IMR-90 (cell line): ENCODE results near the gene MAP7. TPM values are rescaled to one million over a fixed set of nuclear protein-coding genes. Genes with fewer than 3 reads are reported as not detected.

ENCODE experiments used
- ATAC-seq: fragments of 200-7000 bp; cut with Tn5 transposase; 2 replicates; pipeline ENCODE4 v1.9.1; 2020; ENCODE audit warnings: low read depth, mild to moderate bottlenecking, moderate library complexity
- BruUV-seq: library from RNA; stranded (reverse); fragments of 400-500 nt; replicated peaks from 2 replicates; lab custom pipeline; 2021; lab: Mats Ljungman, UMichigan
- CTCF ChIA-PET: fragments of 300-600 bp; formaldehyde crosslinking; extraction: SDS; loops from one replicate; lab custom pipeline; 2021; ENCODE audit warnings: antibody characterized with exemption; lab: Yijun Ruan, JAX
- POLR2A ChIA-PET: fragments of 300-600 bp; sonication (Branson Sonifier 250); formaldehyde crosslinking; loops from one replicate; lab custom pipeline; 2022; ENCODE audit warnings: antibody characterized with exemption; ENCODE audit not compliant: unreplicated experiment; lab: Charles Lee
- DNase-seq: peaks from one replicate; pipeline ENCODE4 v3.0.0; 2013
- H2AFZ ChIP-seq: replicated peaks from 2 replicates; pipeline ENCODE3; 2013; ENCODE audit warnings: low read length, mild to moderate bottlenecking; ENCODE audit not compliant: poor library complexity
- H2AK5ac ChIP-seq: 2 replicates; pipeline ENCODE4 v1.6.1; 2013; ENCODE audit warnings: low read depth, low read length, inconsistent platforms
- H2AK9ac ChIP-seq: replicated peaks from 2 replicates; pipeline ENCODE3; 2013; ENCODE audit warnings: mild to moderate bottlenecking, low read depth, low read length, moderate library complexity; ENCODE audit not compliant: poor library complexity
- H2BK120ac ChIP-seq: 2 replicates; pipeline ENCODE4 v1.6.1; 2013; ENCODE audit warnings: low read depth, low read length, inconsistent platforms
- H2BK15ac ChIP-seq: 3 replicates; pipeline ENCODE4 v1.6.1; 2013; ENCODE audit warnings: low read depth, low read length, inconsistent platforms
- H2BK20ac ChIP-seq: 2 replicates; pipeline ENCODE4 v1.6.1; 2013; ENCODE audit warnings: low read depth, mild to moderate bottlenecking, inconsistent platforms, low read length, moderate library complexity
- H2BK5ac ChIP-seq: 2 replicates; pipeline ENCODE4 v1.6.1; 2013; ENCODE audit warnings: mild to moderate bottlenecking, low read depth, low read length, inconsistent platforms; ENCODE audit not compliant: poor library complexity, severe bottlenecking
- H3K14ac ChIP-seq: replicated peaks from 2 replicates; pipeline ENCODE4 v1.6.1; 2013; ENCODE audit warnings: low read depth, low read length, inconsistent platforms
- H3K18ac ChIP-seq: 2 replicates; pipeline ENCODE4 v1.6.1; 2013; ENCODE audit warnings: low read depth, low read length, control low read depth
- H3K23ac ChIP-seq: 2 replicates; pipeline ENCODE4 v1.6.1; 2013; ENCODE audit warnings: low read depth, low read length, inconsistent platforms
- H3K27ac ChIP-seq: 2 replicates; pipeline ENCODE4 v1.5.1; 2013; ENCODE audit warnings: mild to moderate bottlenecking, control low read depth, low read length; ENCODE audit not compliant: insufficient read depth
- H3K27me3 ChIP-seq: 2 replicates; pipeline ENCODE4 v1.6.1; 2013; ENCODE audit warnings: low read length; ENCODE audit not compliant: control insufficient read depth, insufficient read depth
- H3K36me3 ChIP-seq: 2 replicates; pipeline ENCODE4 v1.6.1; 2013; ENCODE audit warnings: low read length, mixed read lengths; ENCODE audit not compliant: control insufficient read depth, insufficient read depth
- H3K4ac ChIP-seq: 2 replicates; pipeline ENCODE4 v1.6.1; 2013; ENCODE audit warnings: low read depth, low read length, inconsistent platforms
- H3K4me1 ChIP-seq: 2 replicates; pipeline ENCODE4 v1.6.1; 2013; ENCODE audit warnings: low read length, mixed read lengths; ENCODE audit not compliant: control insufficient read depth, insufficient read depth
- H3K4me2 ChIP-seq: 2 replicates; pipeline ENCODE4 v1.6.1; 2013; ENCODE audit warnings: low read depth, mild to moderate bottlenecking, control low read depth, low read length, moderate library complexity
- H3K4me3 ChIP-seq: 2 replicates; pipeline ENCODE4 v1.5.1; 2013; ENCODE audit warnings: low read depth, mild to moderate bottlenecking, control low read depth, low read length, moderate library complexity; ENCODE audit not compliant: insufficient read depth
- H3K56ac ChIP-seq: 2 replicates; pipeline ENCODE4 v1.6.1; 2013; ENCODE audit warnings: low read length, inconsistent platforms; ENCODE audit not compliant: insufficient read depth; ENCODE audit errors: extremely low read depth
- H3K79me1 ChIP-seq, 2 experiments: 2 replicates each; pipeline ENCODE4 v1.6.1; 2013; ENCODE audit warnings: low read length in 2 of 2, inconsistent platforms in 1 of 2, low read depth in 1 of 2
- H3K9ac ChIP-seq: 2 replicates; pipeline ENCODE4 v1.6.1; 2013; ENCODE audit warnings: low read depth, low read length, control low read depth
- H3K9me1 ChIP-seq: 2 replicates; pipeline ENCODE4 v1.6.1; 2013; ENCODE audit warnings: low read length, inconsistent platforms; ENCODE audit not compliant: insufficient read depth
- H3K9me3 ChIP-seq: 2 replicates; pipeline ENCODE4 v1.6.1; 2013; ENCODE audit warnings: low read length; ENCODE audit not compliant: control insufficient read depth, insufficient read depth
- H4K20me1 ChIP-seq: 2 replicates; pipeline ENCODE4 v1.6.1; 2013; ENCODE audit warnings: low read length, inconsistent platforms; ENCODE audit not compliant: insufficient read depth
- H4K5ac ChIP-seq: 2 replicates; pipeline ENCODE4 v1.6.1; 2013; ENCODE audit warnings: mild to moderate bottlenecking, low read depth, low read length, control low read depth
- H4K8ac ChIP-seq, 2 experiments: 2 replicates each; pipeline ENCODE4 v1.6.1; 2013; ENCODE audit warnings: low read depth in 2 of 2, low read length in 2 of 2, control low read depth in 1 of 2, inconsistent platforms in 1 of 2
- H4K91ac ChIP-seq: 2 replicates; pipeline ENCODE4 v1.6.1; 2013; ENCODE audit warnings: low read depth, low read length, inconsistent platforms; ENCODE audit not compliant: insufficient read depth
- BHLHE40 ChIP-seq: fragments of 150-350 bp; IDR thresholded peaks from 2 replicates; pipeline ENCODE4 v1.6.1; 2016; ENCODE audit warnings: mild to moderate bottlenecking, low read depth, low read length
- CEBPB ChIP-seq: IDR thresholded peaks from 2 replicates; pipeline ENCODE4 v1.6.1; 2012; ENCODE audit warnings: low read depth, low read length, improper control_type of control experiment
- CTCF ChIP-seq: conservative IDR thresholded peaks from 2 replicates; pipeline ENCODE4 v1.5.1; 2012; ENCODE audit warnings: mild to moderate bottlenecking, low read depth, low read length, improper control_type of control experiment
- ELK1 ChIP-seq: fragments of 150-350 bp; IDR thresholded peaks from 2 replicates; pipeline ENCODE4 v1.6.1; 2016; ENCODE audit warnings: low read depth, mild to moderate bottlenecking, low read length, moderate library complexity, borderline replicate concordance
- MAFK ChIP-seq: IDR thresholded peaks from 2 replicates; pipeline ENCODE4 v1.6.1; 2012; ENCODE audit warnings: low read depth, low read length, improper control_type of control experiment
- MAZ ChIP-seq: IDR thresholded peaks from 2 replicates; pipeline ENCODE4 v1.6.1; 2012; ENCODE audit warnings: low read depth, mild to moderate bottlenecking, low read length, improper control_type of control experiment, moderate library complexity, borderline replicate concordance
- MXI1 ChIP-seq: IDR thresholded peaks from 2 replicates; pipeline ENCODE4 v1.6.1; 2012; ENCODE audit warnings: low read depth, mild to moderate bottlenecking, low read length, moderate library complexity, borderline replicate concordance
- NFE2L2 ChIP-seq: fragments of 150-350 bp; IDR thresholded peaks from 2 replicates; pipeline ENCODE4 v1.6.1; 2016; ENCODE audit warnings: low read depth, mild to moderate bottlenecking, low read length
- POLR2A ChIP-seq: IDR thresholded peaks from 2 replicates; pipeline ENCODE4 v1.6.1; 2012; ENCODE audit warnings: mild to moderate bottlenecking, low read depth, low read length
- RAD21 ChIP-seq: IDR thresholded peaks from 2 replicates; pipeline ENCODE4 v1.6.1; 2012; ENCODE audit warnings: low read length, improper control_type of control experiment
- RCOR1 ChIP-seq: IDR thresholded peaks from 2 replicates; pipeline ENCODE4 v1.6.1; 2012; ENCODE audit warnings: mild to moderate bottlenecking, low read length, improper control_type of control experiment; ENCODE audit not compliant: insufficient replicate concordance
- SMC3 ChIP-seq: fragments of 150-350 bp; IDR thresholded peaks from 2 replicates; pipeline ENCODE4 v1.6.1; 2016; ENCODE audit warnings: low read depth, mild to moderate bottlenecking, antibody characterized with exemption, low read length, moderate library complexity
- USF2 ChIP-seq: fragments of 150-350 bp; IDR thresholded peaks from 2 replicates; pipeline ENCODE4 v1.6.1; 2017; ENCODE audit warnings: mild to moderate bottlenecking, antibody characterized with exemption, low read length, low read depth
- WGBS, 2 experiments: methylation state at CpG; one replicate each; pipeline versions ENCODE4 v1.1.5 to v1.1.7; 2013; ENCODE audit warnings: missing lambda C conversion rate in 2 of 2; ENCODE audit not compliant: insufficient read length in 1 of 2; ENCODE audit errors: extremely low coverage in 2 of 2; 5-methylcytosine and 5-hydroxymethylcytosine counted together
- dilution Hi-C: fragments of 300-500 bp; cut with HindIII; formaldehyde crosslinking; loops from one replicate; pipeline ENCODE4 v1.14.3; 2018; ENCODE audit warnings: low sequenced_read_pairs; ENCODE audit not compliant: unreplicated experiment
- in situ Hi-C: fragments of 300-500 bp; cut with MboI; formaldehyde crosslinking; loops from 3 replicates; pipeline ENCODE4 v1.14.3; 2019; ENCODE audit warnings: low sequenced_read_pairs, inconsistent platforms, mixed read lengths
- intact Hi-C: fragments of 100-400 bp; cut with micrococcal nuclease; formaldehyde crosslinking; loops from 2 replicates; pipeline ENCODE4 v1.10.0; 2022
- polyA plus RNA-seq, 3 experiments: library from polyadenylated mRNA; depleted of rRNA; stranded (reverse); fragments of >200 nt; gene quantifications; 2 replicates each; pipeline ENCODE4 v1.2.3, GENCODE V29; 2012; ENCODE audit warnings: low replicate concordance in 1 of 3
- total RNA-seq: library from RNA; depleted of rRNA; stranded (reverse); fragments of >200 nt; gene quantifications from 2 replicates; pipeline ENCODE4 v1.2.3, GENCODE V29; 2012

The MAP7 gene
- total and polyA plus RNA-seq, 2 of the 4 experiments (the other 2 are of a cell fraction): 0.19 to 0.36 TPM

GRCh38 chr6:136437246-136437645 is 113.0 kb downstream of the MAP7 start:
- Histone ChIP-seq H3K27me3 (peaks cover 3% of the 10 kb centered on the region; the same call in 1 of the 2 replicates), H2BK120ac (no peak overlapping the region), H3K56ac (no peak overlapping the region), H3K4me3 (no peak overlapping the region), H3K9ac (no peak overlapping the region), H2AFZ (no peak overlapping the region), H3K18ac (no peak overlapping the region), H3K4me1 (no peaks in the 10 kb centered on the region; the same call in 1 of the 2 replicates), H3K9me1 (no peaks in the 10 kb centered on the region), H3K14ac (no peak overlapping the region), H3K79me1 (no peaks in the 10 kb centered on the region), H2AK5ac (no peak overlapping the region), H2BK15ac (no peak overlapping the region), H3K23ac (no peak overlapping the region), H2AK9ac (no peak overlapping the region), H3K27ac (no peak overlapping the region), H4K20me1 (no peaks in the 10 kb centered on the region), H3K4me2 (no peak overlapping the region), H3K9me3 (no peaks in the 10 kb centered on the region), H2BK20ac (no peak overlapping the region), H3K36me3 (no peaks in the 10 kb centered on the region), H2BK5ac (no peak overlapping the region), H3K4ac (no peak overlapping the region), H4K8ac (no peak overlapping the region), H4K5ac (no peak overlapping the region), H4K91ac (no peak overlapping the region)
- ATAC-seq: no peak
- TF ChIP-seq BHLHE40: no peak
- no peak for TF ChIP-seq RCOR1
- TF ChIP-seq CTCF: no peak
- no peak for TF ChIP-seq ELK1
- no peak for TF ChIP-seq CEBPB
- TF ChIP-seq RAD21: no peak
- TF ChIP-seq MAFK: no peak
- no peak for TF ChIP-seq POLR2A
- TF ChIP-seq USF2: no peak
- no peak for TF ChIP-seq SMC3
- no peak for TF ChIP-seq MXI1
- TF ChIP-seq NFE2L2: no peak
- no peak for TF ChIP-seq MAZ
- dilution Hi-C loops: no loop called here
- in situ Hi-C loops: no loop called here
- CTCF ChIA-PET: no interaction called here
- BruUV-seq: no TSS peak
- intact Hi-C loops: no loop called here
- no peak for DNase-seq
- no CpG with 5 or more reads among the region's 3 CpGs for WGBS, 2 experiments
- POLR2A ChIA-PET: no interaction called here
